H1 (cell line): ENCODE data around the gene ZNF546. TPM values are rescaled to one million over a fixed set of nuclear protein-coding genes. Genes with fewer than 3 reads are reported as not detected.

Experiments used
- CTCF ChIA-PET: fragments of 300-600 bp; sonication (Branson Sonifier 250); formaldehyde crosslinking; loops from one replicate; lab custom pipeline; 2021; ENCODE audit not compliant: partially characterized antibody; lab: Charles Lee
- POLR2A ChIA-PET: fragments of 300-600 bp; sonication (Branson Sonifier 250); formaldehyde crosslinking; loops from one replicate; lab custom pipeline; 2021; ENCODE audit warnings: inconsistent platforms; ENCODE audit not compliant: partially characterized antibody; lab: Charles Lee
- DNase-seq, 2 experiments: peaks; one replicate each; pipeline versions ENCODE4 v3.0.0 to v3.0.0-alpha.2; 2010 to 2022; ENCODE audit warnings: low spot score in 2 of 2, low read depth in 1 of 2, mixed read lengths in 1 of 2
- FAIRE-seq: peaks from 2 replicates; lab custom pipeline; 2011; peaks lifted over from hg19 to GRCh38; lab: Jason Lieb, UNC
- H2AFZ ChIP-seq: 2 replicates; pipeline ENCODE4 v1.8.1; 2012; ENCODE audit warnings: low read length, inconsistent platforms
- H2AK5ac ChIP-seq: 2 replicates; pipeline ENCODE4 v1.6.1; 2013; ENCODE audit warnings: low read depth, low read length
- H2BK120ac ChIP-seq: replicated peaks from 2 replicates; pipeline ENCODE3; 2013; ENCODE audit warnings: low read depth, low read length, inconsistent platforms
- H2BK12ac ChIP-seq: 2 replicates; pipeline ENCODE4 v1.6.1; 2013; ENCODE audit warnings: low read depth, low read length
- H2BK15ac ChIP-seq: 2 replicates; pipeline ENCODE4 v1.6.1; 2013; ENCODE audit warnings: low read length
- H2BK20ac ChIP-seq: 2 replicates; pipeline ENCODE4 v1.6.1; 2013; ENCODE audit warnings: low read length
- H2BK5ac ChIP-seq: 2 replicates; pipeline ENCODE4 v1.6.1; 2013; ENCODE audit warnings: low read depth, low read length
- H3K14ac ChIP-seq: 2 replicates; pipeline ENCODE4 v1.6.1; 2013; ENCODE audit warnings: inconsistent platforms; ENCODE audit not compliant: insufficient read length
- H3K18ac ChIP-seq: 2 replicates; pipeline ENCODE4 v1.6.1; 2013; ENCODE audit warnings: low read length; ENCODE audit errors: extremely low read depth
- H3K23ac ChIP-seq: 2 replicates; pipeline ENCODE4 v1.6.1; 2013; ENCODE audit warnings: inconsistent platforms; ENCODE audit not compliant: insufficient read length
- H3K23me2 ChIP-seq: 2 replicates; pipeline ENCODE4 v1.6.1; 2013; ENCODE audit warnings: low read depth, low read length
- H3K27ac ChIP-seq: 2 replicates; pipeline ENCODE4 v1.6.1; 2011; ENCODE audit warnings: low read depth, low read length, inconsistent platforms
- H3K27me3 ChIP-seq, 4 experiments: replicated peaks in 1 of 4; 1 replicate in 1 of 4; 2 replicates in 3 of 4; pipeline versions ENCODE4 v1.6.1 to v1.8.1; 2011 to 2013; ENCODE audit warnings: low read length in 3 of 4, mild to moderate bottlenecking in 3 of 4, inconsistent platforms in 2 of 4, mixed read lengths in 2 of 4, moderate library complexity in 1 of 4; ENCODE audit not compliant: control insufficient read depth in 3 of 4, insufficient read depth in 3 of 4; ENCODE audit errors: extremely low read depth in 1 of 4
- H3K36me3 ChIP-seq, 4 experiments: 2 replicates each; pipeline versions ENCODE4 v1.6.1 to v1.8.1; 2011 to 2013; ENCODE audit warnings: mild to moderate bottlenecking in 4 of 4, low read length in 3 of 4, moderate library complexity in 2 of 4, control low read depth in 1 of 4, inconsistent platforms in 1 of 4; ENCODE audit not compliant: insufficient read depth in 4 of 4, control insufficient read depth in 2 of 4
- H3K4ac ChIP-seq: replicated peaks from 2 replicates; pipeline ENCODE3; 2013; ENCODE audit warnings: low read length, low read depth, mixed read lengths, inconsistent platforms; ENCODE audit not compliant: insufficient read length
- H3K4me1 ChIP-seq, 4 experiments: replicated peaks in 1 of 4; 1 replicate in 1 of 4; 2 replicates in 3 of 4; pipeline versions ENCODE4 v1.6.1 to v1.8.1; 2011 to 2013; ENCODE audit warnings: low read length in 3 of 4, inconsistent platforms in 2 of 4, mixed read lengths in 1 of 4; ENCODE audit not compliant: insufficient read depth in 4 of 4, control insufficient read depth in 3 of 4
- H3K4me2 ChIP-seq, 2 experiments: 2 replicates each; pipeline versions ENCODE4 v1.6.1 to v1.8.1; 2011 to 2013; ENCODE audit warnings: low read depth in 2 of 2, low read length in 2 of 2, control low read depth in 1 of 2, inconsistent platforms in 1 of 2, mild to moderate bottlenecking in 1 of 2; ENCODE audit not compliant: insufficient read depth in 1 of 2
- H3K4me3 ChIP-seq, 4 experiments: fragments of 200-600, 300-600 bp in 1 of 4; sonication (generic), shearing (Covaris generic), sonication (Bioruptor Twin) in 1 of 4; 2 replicates each; pipeline versions ENCODE4 v1.5.1 to v1.8.1; 2011 to 2016; ENCODE audit warnings: low read length in 4 of 4, low read depth in 3 of 4, control low read depth in 2 of 4, inconsistent platforms in 2 of 4, mild to moderate bottlenecking in 2 of 4, mixed read lengths in 1 of 4, moderate library complexity in 1 of 4; ENCODE audit not compliant: insufficient read depth in 2 of 4; ENCODE audit errors: extremely low read depth in 1 of 4
- H3K56ac ChIP-seq: replicated peaks from 2 replicates; pipeline ENCODE3; 2013; ENCODE audit warnings: low read depth, mild to moderate bottlenecking, mixed read lengths, low read length, inconsistent platforms; ENCODE audit not compliant: insufficient read length
- H3K79me1 ChIP-seq: 2 replicates; pipeline ENCODE4 v1.6.1; 2013; ENCODE audit warnings: low read depth, low read length, control low read depth
- H3K79me2 ChIP-seq, 2 experiments: 2 replicates each; pipeline versions ENCODE4 v1.6.1 to v1.8.1; 2012 to 2013; ENCODE audit warnings: low read length in 2 of 2, mild to moderate bottlenecking in 2 of 2, inconsistent platforms in 1 of 2; ENCODE audit not compliant: insufficient read depth in 2 of 2, control insufficient read depth in 1 of 2
- H3K9ac ChIP-seq, 4 experiments: replicated peaks in 1 of 4; 1 replicate in 1 of 4; 2 replicates in 3 of 4; pipeline versions ENCODE4 v1.6.1 to v1.8.1; 2011 to 2013; ENCODE audit warnings: low read depth in 3 of 4, low read length in 3 of 4, control low read depth in 2 of 4, mild to moderate bottlenecking in 2 of 4, moderate library complexity in 2 of 4, inconsistent platforms in 1 of 4; ENCODE audit errors: extremely low read depth in 1 of 4
- H3K9me3 ChIP-seq, 2 experiments: 2 replicates each; pipeline versions ENCODE4 v1.6.1 to v1.8.1; 2012 to 2013; ENCODE audit warnings: mild to moderate bottlenecking in 2 of 2, moderate library complexity in 2 of 2, control low read depth in 1 of 2, inconsistent platforms in 1 of 2, low read depth in 1 of 2, low read length in 1 of 2, mixed read lengths in 1 of 2; ENCODE audit not compliant: insufficient read depth in 2 of 2
- H4K20me1 ChIP-seq, 2 experiments: replicated peaks in 1 of 2; 2 replicates each; pipeline versions ENCODE3 to v1.8.1; 2011 to 2013; ENCODE audit warnings: inconsistent platforms in 2 of 2, low read length in 2 of 2, mild to moderate bottlenecking in 1 of 2; ENCODE audit not compliant: insufficient read depth in 2 of 2, control insufficient read depth in 1 of 2
- H4K5ac ChIP-seq: 2 replicates; pipeline ENCODE4 v1.6.1; 2013; ENCODE audit warnings: low read length, low read depth, mixed read lengths, inconsistent platforms; ENCODE audit not compliant: insufficient read length
- H4K8ac ChIP-seq: 2 replicates; pipeline ENCODE4 v1.8.0; 2013; ENCODE audit warnings: mild to moderate bottlenecking, moderate library complexity, low read length, inconsistent platforms; ENCODE audit not compliant: insufficient read depth; ENCODE audit errors: extremely low read depth
- H4K91ac ChIP-seq: replicated peaks from 2 replicates; pipeline ENCODE3; 2013; ENCODE audit warnings: low read length, mixed read lengths, inconsistent platforms; ENCODE audit not compliant: insufficient read length
- CBX5 ChIP-seq: fragments of 300-800, 300-1000 bp; sonication (generic); IDR thresholded peaks from 2 replicates; pipeline ENCODE4 v1.7.1; 2016; ENCODE audit warnings: antibody characterized with exemption, low read length, low read depth
- CBX8 ChIP-seq: fragments of 300-800, 300-1000 bp; sonication (generic); IDR thresholded peaks from 2 replicates; pipeline ENCODE4 v1.7.1; 2016; ENCODE audit warnings: low read depth, low read length, borderline replicate concordance
- CHD1 ChIP-seq: IDR thresholded peaks from 2 replicates; pipeline ENCODE4 v1.6.1; 2012; ENCODE audit warnings: low read depth, low read length, improper control_type of control experiment
- EGR1 ChIP-seq: IDR thresholded peaks from 2 replicates; pipeline ENCODE4 v1.6.1; 2011; ENCODE audit warnings: low read depth, low read length, borderline replicate concordance
- NRF1 ChIP-seq: IDR thresholded peaks from 2 replicates; pipeline ENCODE4 v1.6.1; 2011; ENCODE audit warnings: mild to moderate bottlenecking, low read depth, low read length, improper control_type of control experiment
- PHF8 ChIP-seq: fragments of 200-600 bp; sonication (generic); conservative IDR thresholded peaks from 2 replicates; pipeline ENCODE4 v1.7.1; 2012; ENCODE audit warnings: low read depth, mild to moderate bottlenecking, inconsistent platforms, low read length, moderate library complexity
- RAD21 ChIP-seq, 2 experiments: IDR thresholded peaks in 1 of 2; conservative IDR thresholded peaks in 1 of 2; 2 replicates each; pipeline ENCODE4 v1.6.1; 2011; ENCODE audit warnings: low read depth in 2 of 2, low read length in 2 of 2, improper control_type of control experiment in 1 of 2, inconsistent platforms in 1 of 2, mild to moderate bottlenecking in 1 of 2, moderate library complexity in 1 of 2
- RNF2 ChIP-seq: fragments of 200-900, 300-1000 bp; sonication (generic); IDR thresholded peaks from 2 replicates; pipeline ENCODE4 v1.7.1; 2016; ENCODE audit warnings: borderline replicate concordance, low read depth, mild to moderate bottlenecking, antibody characterized with exemption, low read length; ENCODE audit not compliant: poor library complexity, severe bottlenecking; ENCODE audit errors: missing control alignments
- whole genome bisulfite sequencing, 2 experiments: shearing (Covaris generic) in 1 of 2; methylation state at CpG; one replicate each; pipeline versions ENCODE4 v1.1.6 to v1.1.7; 2013 to 2015; ENCODE audit warnings: low lambda C conversion rate in 2 of 2, mixed read lengths in 2 of 2, inconsistent platforms in 1 of 2, low coverage in 1 of 2, missing lambda C conversion rate in 1 of 2; ENCODE audit not compliant: insufficient replicate concordance in 2 of 2, insufficient coverage in 1 of 2, insufficient read length in 1 of 2; ENCODE audit errors: extremely low coverage in 1 of 2, missing lambda C conversion rate in 1 of 2; 5-methylcytosine and 5-hydroxymethylcytosine counted together
- polyA plus RNA-seq, 7 experiments: library from polyadenylated mRNA; depleted of rRNA in 3 of 7; stranded (reverse) in 5 of 7; unstranded in 2 of 7; fragments of >200 nt in 5 of 7; fragments of 200-250 nt in 2 of 7; gene quantifications; 1 replicate in 5 of 7; 2 replicates in 1 of 7; 4 replicates in 1 of 7; pipeline versions ENCODE4 v1.2.1 to v1.2.3, GENCODE V29; 2011 to 2013; ENCODE audit warnings: missing spikeins in 2 of 7, mixed read lengths in 2 of 7
- total RNA-seq: library from RNA; stranded (reverse); fragmentation: NEBNext Ultra II Directional; extraction: Animal tissue kit (Norgen Biotek cat#: 25700); gene quantifications from 2 replicates; pipeline ENCODE4 v1.2.1, GENCODE V29; 2021
- TF ChIP-seq, protein P1 (sequence below), 3 experiments: IDR thresholded peaks; 1 replicate in 2 of 3; 2 replicates in 1 of 3; pipeline versions ENCODE4 v1.5.1 to v1.6.1; 2011; ENCODE audit warnings: low read length in 3 of 3, mild to moderate bottlenecking in 3 of 3, inconsistent platforms in 2 of 3, low read depth in 1 of 3, moderate library complexity in 1 of 3; ENCODE audit not compliant: insufficient read depth in 1 of 3; ENCODE audit errors: control extremely low read depth in 1 of 3

Gene ZNF546
- total and polyA plus RNA-seq, 2 of the 8 experiments (the other 6 are each of a cell fraction or from before 2014, with no cell fraction given) = 0.21 to 1.1 TPM

DNA sequence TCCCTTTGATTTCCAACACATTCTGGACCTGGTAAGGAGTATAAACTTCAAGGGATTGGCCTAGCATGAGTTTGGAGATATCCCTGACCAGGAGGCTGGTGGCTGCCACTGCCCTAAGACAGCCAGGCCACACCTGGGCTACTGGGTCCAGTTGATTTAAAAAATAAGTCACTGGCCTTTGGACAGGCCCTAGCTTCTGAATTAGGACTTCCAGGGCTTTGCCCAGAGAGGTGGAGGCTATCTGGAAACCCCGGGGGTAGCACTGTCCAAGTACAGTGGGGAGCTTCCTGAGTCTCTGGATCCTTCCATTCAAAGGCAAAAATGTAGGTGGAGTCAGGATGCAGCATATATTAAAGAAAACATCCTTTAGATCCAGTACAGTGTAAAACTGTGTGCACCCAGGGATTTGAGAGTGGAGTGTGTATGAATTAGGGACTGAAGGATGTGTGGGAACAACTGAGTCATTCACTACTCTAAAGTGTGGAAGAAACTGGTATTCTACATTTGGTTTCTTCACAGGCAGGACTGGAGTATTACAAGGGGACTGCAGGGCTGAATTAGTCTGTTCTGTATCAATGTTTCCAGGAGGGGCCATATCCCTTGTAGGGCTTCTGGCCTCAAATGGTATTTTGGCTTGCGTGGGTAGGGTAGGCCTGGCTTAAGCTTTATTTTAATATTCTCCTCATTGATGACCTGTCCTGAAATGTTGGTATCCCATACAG is 47.7 kb upstream of the ZNF546 start:
- H3K27ac ChIP-seq = no peak overlapping the region
- H2AK5ac ChIP-seq = no peak overlapping the region
- H2AFZ ChIP-seq = no peak overlapping the region
- no peaks in the 10 kb centered on the region for H3K23me2 ChIP-seq
- H4K5ac ChIP-seq = no peak overlapping the region
- no peak overlapping the region for H3K23ac ChIP-seq
- 94% methylated on average over 2 of the region's 2 CpGs; no CpG with 5 or more reads in 1 of the 2 experiments for WGBS, 2 experiments
- no peak overlapping the region for H2BK120ac ChIP-seq
- no peak overlapping the region for H2BK20ac ChIP-seq
- no peaks in the 10 kb centered on the region for H4K20me1 ChIP-seq
- no peak overlapping the region for H3K4me3 ChIP-seq
- ChIA-PET CTCF (interaction anchor here (0.6 to 1.5 kb wide), 2 partner anchors 13 to 27 kb away, joined by 3 read pairs; no protein-coding TSS in a partner anchor), POLR2A (no interaction called here)
- FAIRE-seq (no peak), DNase-seq (no peak)
- no peak overlapping the region for H3K9ac ChIP-seq
- no peak overlapping the region for H4K8ac ChIP-seq
- H3K56ac ChIP-seq = no peak overlapping the region
- H3K18ac ChIP-seq = no peak overlapping the region
- H4K91ac ChIP-seq = no peak overlapping the region
- no peaks in the 10 kb centered on the region for H3K4me1 ChIP-seq
- no peaks in the 10 kb centered on the region for H3K79me1 ChIP-seq
- no peaks in the 10 kb centered on the region for H3K36me3 ChIP-seq
- no peaks in the 10 kb centered on the region for H3K9me3 ChIP-seq
- no peak overlapping the region for H3K4me2 ChIP-seq
- no peak overlapping the region for H3K14ac ChIP-seq
- H2BK15ac ChIP-seq = no peak overlapping the region
- H3K27me3 ChIP-seq = no peaks in the 10 kb centered on the region
- no peak overlapping the region for H2BK12ac ChIP-seq
- H2BK5ac ChIP-seq = no peak overlapping the region
- no peaks in the 10 kb centered on the region for H3K79me2 ChIP-seq
- no peak overlapping the region for H3K4ac ChIP-seq
- no peak for TF ChIP-seq CHD1
- no peak for TF ChIP-seq PHF8
- no peak for TF ChIP-seq EGR1
- no peak for TF ChIP-seq CBX8
- TF ChIP-seq NRF1 = no peak
- TF ChIP-seq, protein P1, sequence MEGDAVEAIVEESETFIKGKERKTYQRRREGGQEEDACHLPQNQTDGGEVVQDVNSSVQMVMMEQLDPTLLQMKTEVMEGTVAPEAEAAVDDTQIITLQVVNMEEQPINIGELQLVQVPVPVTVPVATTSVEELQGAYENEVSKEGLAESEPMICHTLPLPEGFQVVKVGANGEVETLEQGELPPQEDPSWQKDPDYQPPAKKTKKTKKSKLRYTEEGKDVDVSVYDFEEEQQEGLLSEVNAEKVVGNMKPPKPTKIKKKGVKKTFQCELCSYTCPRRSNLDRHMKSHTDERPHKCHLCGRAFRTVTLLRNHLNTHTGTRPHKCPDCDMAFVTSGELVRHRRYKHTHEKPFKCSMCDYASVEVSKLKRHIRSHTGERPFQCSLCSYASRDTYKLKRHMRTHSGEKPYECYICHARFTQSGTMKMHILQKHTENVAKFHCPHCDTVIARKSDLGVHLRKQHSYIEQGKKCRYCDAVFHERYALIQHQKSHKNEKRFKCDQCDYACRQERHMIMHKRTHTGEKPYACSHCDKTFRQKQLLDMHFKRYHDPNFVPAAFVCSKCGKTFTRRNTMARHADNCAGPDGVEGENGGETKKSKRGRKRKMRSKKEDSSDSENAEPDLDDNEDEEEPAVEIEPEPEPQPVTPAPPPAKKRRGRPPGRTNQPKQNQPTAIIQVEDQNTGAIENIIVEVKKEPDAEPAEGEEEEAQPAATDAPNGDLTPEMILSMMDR (IDR thresholded peaks at IDR 0.05; ENCODE audit: control extremely low read depth in 1 of 3, insufficient read depth in 1 of 3, low read depth in 1 of 3, low read length in 3 of 3) = no peak
- TF ChIP-seq RAD21 (IDR thresholded peaks at IDR 0.05 in 1 of 2, conservative IDR thresholded peaks at IDR 0.05 in 1 of 2; ENCODE audit: low read depth in 2 of 2, low read length in 2 of 2) = no peak
- TF ChIP-seq CBX5 = no peak
- TF ChIP-seq RNF2 = no peak
